ENCODE data around the gene ATP6V1C2.
"Not testable (repeated sequence)": the region's sequence is repeated elsewhere in the genome, so short reads cannot be mapped to it uniquely, and the experiment has no call there.

GRCh38 chr2:10813163-10814138 lies 92.0 kb downstream of the ATP6V1C2 start:
- TF ChIP-seq POLR2A (IDR thresholded peaks at IDR 0.05; ENCODE audit: low read depth, low read length); POLR2AphosphoS5 (IDR thresholded peaks at IDR 0.05; ENCODE audit: low read depth, low read length); TAF1 (IDR thresholded peaks at IDR 0.05; ENCODE audit: borderline replicate concordance, low read depth, low read length): not testable (repeated sequence)

All from GM12892 (cell line).